Fibroblast of skin of left quadriceps (primary cell): ENCODE measurements around the gene RYR2.

Experiments used
- DNase-seq, 2 experiments: peaks; one replicate each; pipeline ENCODE4 v3.0.0-alpha.2; 2013; ENCODE audit warnings: low read depth in 2 of 2

The RYR2 gene

GRCh38 chr1:237858992-237859391 lies 817.0 kb downstream of the RYR2 start:
- DNase-seq = no peak

GRCh38 chr1:237861944-237862343 lies 820.0 kb downstream of the RYR2 start:
- DNase-seq = no peak

GRCh38 chr1:237863234-237863633 lies 821.2 kb downstream of the RYR2 start:
- no peak for DNase-seq

- peak in 1 of 2 experiments; percentile 7 for DNase-seq
These were observed 822.6 kb downstream of the RYR2 start for GRCh38 chr1:237864338-237865244.

- DNase-seq = no peak
These were observed 825.5 kb downstream of the RYR2 start for GRCh38 chr1:237867380-237867888.

- DNase-seq = no peak
These were observed 827.0 kb downstream of the RYR2 start for GRCh38 chr1:237868817-237869600.

- peak; percentile 65 to 70 for DNase-seq
These were observed 831.7 kb downstream of the RYR2 start for GRCh38 chr1:237873487-237874211.

GRCh38 chr1:237875291-237875690 lies 833.3 kb downstream of the RYR2 start:
- no peak for DNase-seq

GRCh38 chr1:237877631-237878030 lies 835.6 kb downstream of the RYR2 start:
- DNase-seq = no peak

GRCh38 chr1:237878406-237878805 lies 836.4 kb downstream of the RYR2 start:
- no peak for DNase-seq

- peak; percentile 44 to 46 for DNase-seq
These were observed 837.2 kb downstream of the RYR2 start for GRCh38 chr1:237879195-237879594.
